GM18858 (cell line): ENCODE results near the gene CRB2.

Experiments
- ATAC-seq: cut with Tn5 transposase; IDR thresholded peaks from one replicate; pipeline ENCODE4 v1.9.1; 2021; ENCODE audit not compliant: unreplicated experiment

Gene CRB2

DNA sequence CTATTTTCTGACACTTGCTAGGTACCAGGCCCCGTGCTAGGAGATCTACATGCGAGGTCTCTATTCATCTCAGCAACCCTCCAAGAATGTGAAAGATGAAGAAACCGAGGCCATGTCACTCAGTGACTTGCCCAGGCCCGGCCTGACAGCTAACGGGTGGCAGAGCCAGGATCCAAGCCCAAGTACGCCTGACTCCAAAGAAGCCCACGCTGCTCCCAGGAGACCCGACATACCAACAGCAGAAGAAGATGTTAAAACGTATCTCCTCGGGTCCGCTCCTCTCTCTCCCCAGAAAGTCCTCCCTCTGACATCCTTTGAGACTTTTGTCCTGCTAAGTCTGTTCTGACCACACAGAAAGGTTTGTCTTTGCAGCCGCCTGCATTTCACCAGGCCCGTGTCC is 65.2 kb downstream of the CRB2 start:
- ATAC-seq, result no peak

DNA sequence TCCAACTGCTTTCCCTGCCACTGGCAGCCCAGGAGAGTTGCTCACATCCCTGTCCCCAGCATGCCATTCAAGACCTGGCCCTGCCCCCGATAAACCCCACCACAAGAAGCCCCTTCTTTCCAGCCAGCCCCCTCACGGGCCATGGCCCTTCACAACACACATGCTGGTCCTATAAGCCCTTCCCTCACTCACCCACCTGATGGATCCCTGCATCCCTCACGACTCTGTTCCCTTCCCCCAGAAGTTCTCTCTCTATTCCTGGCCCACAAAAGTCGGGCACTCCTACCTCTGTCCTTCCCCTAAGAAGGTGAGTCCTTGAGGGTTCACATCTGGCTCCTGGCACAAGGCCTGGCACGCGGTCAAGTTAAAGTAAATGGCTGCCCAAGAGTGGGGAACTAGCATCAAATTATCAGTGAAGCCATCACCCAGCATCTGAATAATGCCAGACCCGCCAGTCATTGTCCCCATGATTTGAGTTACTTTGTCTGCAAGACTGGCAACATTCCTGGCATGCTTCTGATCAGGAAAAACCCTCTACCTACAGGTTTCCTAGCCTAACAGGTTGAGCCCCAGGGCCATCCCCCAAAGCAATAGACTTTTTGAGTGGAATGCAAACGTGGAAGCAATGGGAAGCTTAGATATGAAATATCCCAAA is 65.9 kb downstream of the CRB2 start:
- ATAC-seq, result no peak

DNA sequence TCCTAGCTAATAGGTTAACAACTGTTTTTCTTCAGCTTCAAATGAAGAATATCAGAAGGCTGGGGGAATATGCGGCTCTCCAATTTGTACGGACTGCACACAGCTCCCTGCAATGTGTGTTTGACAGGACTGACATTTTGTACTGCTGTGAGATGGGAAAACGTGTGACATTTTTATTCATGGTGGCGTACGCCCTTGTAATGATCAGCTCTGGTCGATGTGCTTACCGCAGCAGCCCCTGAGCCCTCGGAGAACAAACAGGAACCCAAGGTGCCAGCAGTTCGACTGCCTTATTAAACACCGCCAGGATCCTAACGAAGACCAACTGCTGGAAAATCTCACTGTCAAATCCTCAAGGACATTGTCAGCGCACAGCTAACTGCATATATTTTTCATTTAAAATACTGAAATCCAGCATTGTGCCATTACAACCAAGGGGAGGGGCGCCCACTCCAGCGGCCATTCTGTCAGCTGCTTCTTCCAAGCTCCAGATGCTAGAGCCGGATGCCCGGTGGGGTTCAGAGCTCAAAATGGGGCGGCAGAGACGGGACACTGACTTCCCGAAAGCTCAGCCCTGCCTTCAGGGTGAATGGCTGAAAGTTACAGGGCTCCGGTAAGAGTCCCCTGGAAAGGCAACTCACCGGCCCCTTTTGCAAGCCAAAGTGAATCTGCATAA is 66.8 kb downstream of the CRB2 start:
- no peak for ATAC-seq

DNA sequence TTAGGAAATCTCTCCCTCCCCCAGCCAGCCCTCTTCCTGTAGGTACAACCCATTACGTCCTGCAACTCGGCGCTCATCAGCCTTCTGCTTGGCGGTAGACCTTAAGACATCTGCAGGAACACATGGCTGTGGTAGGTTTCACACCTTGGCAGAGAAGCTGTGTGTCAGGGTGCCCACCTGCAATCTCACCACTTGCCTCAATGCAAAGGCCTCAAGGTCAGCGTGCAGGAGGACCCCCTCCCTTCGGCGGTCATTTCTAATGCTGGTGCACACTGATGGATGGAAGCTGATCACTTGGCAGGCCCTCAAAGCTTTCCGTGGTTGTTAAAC is 67.3 kb downstream of the CRB2 start:
- ATAC-seq, result no peak

DNA sequence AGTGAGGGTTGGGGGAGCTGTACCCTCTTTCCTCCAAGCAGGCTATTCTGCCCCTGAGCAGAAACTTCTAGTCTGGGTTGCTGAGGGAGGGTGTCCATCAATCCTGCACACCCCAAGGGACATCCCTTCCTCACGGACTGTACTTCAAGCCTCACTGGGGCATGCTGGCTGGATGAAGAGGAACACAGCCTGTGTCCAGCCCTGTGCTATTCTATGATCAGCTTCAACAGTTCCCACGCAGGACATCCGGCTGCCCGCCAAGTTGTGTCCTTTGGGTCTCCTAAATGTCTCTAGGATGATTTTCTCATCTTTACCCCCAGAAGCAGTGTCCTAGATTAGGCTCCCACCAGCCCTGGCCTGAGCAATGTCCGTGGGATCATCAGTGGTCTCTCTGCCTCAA is 68.1 kb downstream of the CRB2 start:
- no peak for ATAC-seq

DNA sequence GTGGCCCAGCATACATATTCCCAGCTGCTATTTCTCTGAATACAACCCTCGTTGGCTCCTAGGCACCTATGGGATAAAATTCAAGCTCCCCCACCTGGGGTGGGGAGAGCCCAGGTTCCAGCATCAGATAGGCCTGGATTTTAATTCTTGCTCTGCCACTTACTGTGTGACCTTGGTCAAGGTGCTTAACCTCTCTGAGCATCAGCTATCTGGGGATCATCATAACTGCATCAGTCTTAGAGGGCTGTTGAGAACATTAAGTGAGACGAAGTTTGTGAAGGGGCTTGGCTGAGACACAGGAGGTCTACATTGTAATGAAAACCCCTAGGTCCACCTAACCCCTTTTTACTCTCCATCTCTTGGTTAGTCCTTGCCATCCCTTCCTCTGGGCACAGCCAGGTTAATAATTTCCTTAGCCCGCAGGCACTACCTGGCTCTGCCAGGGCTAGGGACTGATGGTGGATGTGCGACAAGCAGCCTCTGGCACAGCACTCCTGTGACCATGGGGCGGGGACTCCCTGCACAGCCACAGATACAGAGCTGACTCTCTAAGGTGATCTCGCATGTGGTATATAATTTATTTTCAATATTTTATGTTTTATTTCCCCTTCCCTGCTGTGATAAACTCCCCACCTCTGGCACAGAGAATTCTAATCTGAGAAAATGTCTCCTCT is 68.7 kb downstream of the CRB2 start:
- no peak for ATAC-seq

DNA sequence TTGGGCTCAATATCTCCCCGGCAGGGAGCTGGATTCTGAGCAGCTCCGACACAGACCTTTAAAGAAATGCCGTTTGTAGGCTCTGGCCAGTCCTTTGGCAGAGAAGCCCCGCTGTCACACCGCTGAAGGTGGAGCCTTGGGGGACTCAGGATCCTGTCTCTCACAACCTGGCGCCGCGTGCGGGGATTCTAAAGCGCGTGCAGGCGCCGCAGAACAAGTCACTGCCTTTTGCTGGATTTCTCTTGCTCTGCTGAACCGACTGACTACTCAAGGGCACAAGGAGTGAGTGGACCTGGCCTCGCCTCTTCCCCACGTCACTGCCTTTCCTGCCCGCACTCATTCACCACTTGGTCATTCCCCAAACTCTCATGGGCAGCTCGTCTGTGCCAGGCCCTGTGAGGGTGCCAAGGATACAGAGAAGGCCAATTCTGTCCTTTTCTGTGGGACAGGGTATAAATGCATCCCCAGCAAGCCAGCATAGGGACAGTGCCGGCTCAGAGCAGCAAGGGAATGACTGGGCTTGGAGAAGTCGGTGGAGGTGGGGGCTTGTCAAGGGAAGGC is 69.3 kb downstream of the CRB2 start:
- no peak for ATAC-seq

DNA sequence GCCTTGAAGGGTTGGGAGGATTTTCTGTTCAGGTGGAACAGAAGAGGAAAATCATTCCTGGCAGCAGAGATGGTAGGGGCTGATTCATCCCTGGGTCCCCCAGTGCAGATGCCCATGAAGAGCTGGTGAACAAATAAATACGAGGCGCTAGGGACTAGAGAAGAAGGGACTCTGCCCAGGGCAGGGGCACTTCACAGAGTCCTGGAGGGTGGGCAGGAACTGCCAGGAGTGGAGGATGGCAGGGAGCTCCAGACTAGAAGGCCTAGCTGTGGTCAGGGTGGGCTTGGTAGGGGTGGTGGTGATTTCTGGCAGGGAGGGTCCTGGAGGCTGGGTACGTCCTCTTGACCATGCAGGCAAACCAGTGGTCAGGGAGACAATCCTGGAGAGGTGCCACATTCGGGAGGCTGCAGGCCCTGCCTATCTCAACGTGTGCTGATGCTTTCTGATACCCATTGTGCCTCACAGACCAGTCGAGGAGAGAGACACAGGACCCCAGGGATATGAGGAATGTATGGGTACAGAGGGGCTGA is 69.9 kb downstream of the CRB2 start:
- ATAC-seq, result no peak

DNA sequence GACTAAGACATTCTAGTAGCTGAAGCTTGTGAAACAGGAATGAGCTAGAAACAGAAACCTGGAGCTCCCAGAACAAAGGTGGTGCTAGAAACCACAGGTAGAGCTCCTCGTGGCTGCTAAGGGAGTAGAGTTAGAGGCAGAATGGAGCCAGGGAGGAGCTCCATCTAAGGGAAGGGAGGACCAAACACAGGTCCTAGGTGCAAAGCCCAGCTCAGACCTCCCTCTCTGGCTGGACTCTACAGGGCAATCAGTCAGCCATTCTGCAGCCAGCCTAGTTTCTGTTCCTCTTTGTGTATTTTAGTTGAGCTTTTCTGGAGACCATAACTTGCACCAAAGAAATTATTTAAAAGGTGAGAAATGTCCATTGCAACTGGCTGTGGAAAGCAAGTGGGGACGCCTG is 70.4 kb downstream of the CRB2 start:
- ATAC-seq, result no peak
